PFSK-1 (cell line): Measurements from ENCODE around the gene MATCAP1.

Source experiments
- FOXP2 ChIP-seq: optimal IDR thresholded peaks from 2 replicates; pipeline ENCODE3; 2011; ENCODE audit warnings: borderline replicate concordance, control low read depth, inconsistent platforms; ENCODE audit not compliant: insufficient read depth; ENCODE audit errors: extremely low read length, extremely low read depth
- POLR2AphosphoS5 ChIP-seq: IDR thresholded peaks from 2 replicates; pipeline ENCODE4 v1.6.1; 2012; ENCODE audit warnings: low read depth, mild to moderate bottlenecking, control low read depth, low read length, moderate library complexity
- REST ChIP-seq, 2 experiments: IDR thresholded peaks; 2 replicates each; pipeline versions ENCODE4 v1.6.1 to v1.8.0; 2011 to 2012; ENCODE audit warnings: low read depth in 2 of 2, low read length in 2 of 2, control low read depth in 1 of 2, inconsistent platforms in 1 of 2, mild to moderate bottlenecking in 1 of 2, moderate library complexity in 1 of 2; ENCODE audit not compliant: insufficient read depth in 1 of 2
- SIN3A ChIP-seq: IDR thresholded peaks from 2 replicates; pipeline ENCODE4 v1.6.1; 2012; ENCODE audit warnings: mild to moderate bottlenecking, low read length, moderate library complexity, borderline replicate concordance; ENCODE audit not compliant: insufficient read depth
- TAF1 ChIP-seq: IDR thresholded peaks from 2 replicates; pipeline ENCODE4 v1.6.1; 2012; ENCODE audit warnings: low read length, control low read depth, borderline replicate concordance; ENCODE audit not compliant: insufficient read depth

Gene MATCAP1

DNA sequence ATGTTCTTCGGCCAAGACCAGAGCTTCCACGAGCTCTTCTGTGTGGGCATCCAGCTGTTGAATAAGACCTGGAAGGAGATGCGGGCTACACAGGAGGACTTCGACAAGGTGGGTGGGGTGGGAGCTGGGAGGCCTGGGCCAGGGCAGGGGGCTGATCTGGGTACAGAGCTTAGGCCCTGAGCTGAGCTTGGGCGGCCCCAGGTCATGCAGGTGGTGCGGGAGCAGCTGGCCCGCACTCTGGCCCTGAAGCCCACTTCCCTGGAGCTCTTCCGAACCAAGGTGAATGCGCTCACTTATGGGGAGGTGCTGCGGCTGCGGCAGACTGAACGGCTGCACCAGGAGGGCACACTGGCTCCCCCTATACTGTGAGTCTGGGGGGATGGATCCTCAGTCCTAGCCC is 18.7 kb upstream of the MATCAP1 start:
- TF ChIP-seq TAF1 (no peak), SIN3A (no peak), POLR2AphosphoS5 (no peak), FOXP2 (no peak), REST (IDR thresholded peaks at IDR 0.05; ENCODE audit: insufficient read depth in 1 of 2, low read depth in 2 of 2, low read length in 2 of 2) (no peak)

GRCh38 chr16:67201411-67202345 is 17.9 kb upstream of the MATCAP1 start:
- TF ChIP-seq REST (IDR thresholded peaks at IDR 0.05; ENCODE audit: insufficient read depth in 1 of 2, low read depth in 2 of 2, low read length in 2 of 2) = no peak
- TF ChIP-seq FOXP2 = no peak
- no peak for TF ChIP-seq POLR2AphosphoS5
- TF ChIP-seq TAF1 = no peak
- TF ChIP-seq SIN3A = no peak

GRCh38 chr16:67200491-67200890 is 16.7 kb upstream of the MATCAP1 start:
- TF ChIP-seq SIN3A = no peak
- no peak for TF ChIP-seq POLR2AphosphoS5
- no peak for TF ChIP-seq TAF1
- TF ChIP-seq FOXP2 = no peak
- no peak for TF ChIP-seq REST (IDR thresholded peaks at IDR 0.05; ENCODE audit: insufficient read depth in 1 of 2, low read depth in 2 of 2, low read length in 2 of 2)

DNA sequence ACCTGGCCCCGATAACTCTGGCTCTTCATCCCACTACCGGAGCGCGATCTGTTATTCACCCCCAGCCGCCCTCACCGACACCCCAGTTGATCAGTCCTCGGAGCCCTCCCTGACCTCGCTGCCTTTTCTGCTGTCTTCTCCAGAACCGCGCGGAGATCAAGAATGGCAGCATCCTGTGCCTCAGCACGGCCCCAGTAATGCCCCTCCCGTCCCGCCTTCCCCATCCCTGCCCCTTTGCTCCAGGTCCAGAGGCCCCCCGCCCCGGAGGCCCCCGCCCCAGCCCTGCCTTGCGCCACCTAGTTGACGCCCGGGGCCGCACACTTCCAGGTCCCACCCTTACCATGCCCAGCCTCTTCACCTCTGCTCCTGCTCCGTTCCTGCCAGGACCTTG is 16.0 kb upstream of the MATCAP1 start:
- TF ChIP-seq FOXP2 (no peak), TAF1 (no peak)

GRCh38 chr16:67199011-67199807 is 15.4 kb upstream of the MATCAP1 start, which contains the start of gene ELMO3:
TSS of gene ELMO3 (plus strand) at chr16:67199131. CDS start at chr16:67199327, 196 bp downstream.
- TF ChIP-seq REST (IDR thresholded peaks at IDR 0.05; ENCODE audit: insufficient read depth in 1 of 2, low read depth in 2 of 2, low read length in 2 of 2) = no peak
- TF ChIP-seq SIN3A = no peak
- TF ChIP-seq FOXP2 = no peak
- TF ChIP-seq POLR2AphosphoS5 = no peak
- no peak for TF ChIP-seq TAF1
